GM19023 (cell line): ENCODE results near the gene TSHZ1.

Experiments used
- ATAC-seq: cut with Tn5 transposase; IDR thresholded peaks from one replicate; pipeline ENCODE4 v1.9.1; 2021; ENCODE audit warnings: mild to moderate bottlenecking, moderate library complexity; ENCODE audit not compliant: unreplicated experiment

The TSHZ1 gene

DNA sequence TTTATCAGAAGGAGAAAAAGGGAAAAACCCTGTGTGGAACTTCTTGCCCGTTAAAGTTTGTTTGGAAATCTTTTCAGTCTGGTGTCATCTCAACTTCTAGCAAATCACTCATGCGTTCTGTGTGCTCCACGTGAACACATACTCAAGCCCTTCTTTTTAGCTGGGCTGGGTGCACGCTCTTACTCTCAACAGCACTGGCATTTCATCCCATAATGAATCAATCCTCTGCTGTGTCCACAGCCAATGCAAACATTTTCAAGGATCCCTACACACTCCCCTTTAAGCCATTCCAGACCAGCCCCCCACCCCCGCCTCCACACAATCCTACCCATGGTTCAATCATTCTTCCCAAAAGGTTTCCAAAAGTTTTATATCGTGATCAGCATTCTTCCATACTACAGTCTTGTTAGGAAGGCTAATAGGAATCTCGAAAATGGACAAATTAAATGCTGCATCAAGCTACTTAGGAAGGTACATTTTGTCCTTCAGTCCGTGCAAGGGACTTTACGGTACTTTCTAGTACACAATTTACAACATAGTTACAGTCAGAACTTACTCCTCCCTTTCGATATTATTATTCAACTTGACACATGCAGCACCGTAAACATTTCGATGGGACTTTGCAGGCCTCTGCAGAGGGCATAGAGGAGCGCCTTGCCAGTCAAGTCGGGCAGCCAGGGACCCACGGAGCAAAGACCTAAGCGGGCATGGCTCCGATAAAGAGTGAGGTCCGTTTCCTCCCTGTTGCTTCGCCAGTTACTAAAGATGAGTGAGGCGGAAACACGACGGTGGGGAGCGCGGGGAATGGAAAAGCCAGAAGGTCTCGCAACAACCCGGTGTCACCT lies 3.1 kb upstream of the TSHZ1 start:
- ATAC-seq: no peak

DNA sequence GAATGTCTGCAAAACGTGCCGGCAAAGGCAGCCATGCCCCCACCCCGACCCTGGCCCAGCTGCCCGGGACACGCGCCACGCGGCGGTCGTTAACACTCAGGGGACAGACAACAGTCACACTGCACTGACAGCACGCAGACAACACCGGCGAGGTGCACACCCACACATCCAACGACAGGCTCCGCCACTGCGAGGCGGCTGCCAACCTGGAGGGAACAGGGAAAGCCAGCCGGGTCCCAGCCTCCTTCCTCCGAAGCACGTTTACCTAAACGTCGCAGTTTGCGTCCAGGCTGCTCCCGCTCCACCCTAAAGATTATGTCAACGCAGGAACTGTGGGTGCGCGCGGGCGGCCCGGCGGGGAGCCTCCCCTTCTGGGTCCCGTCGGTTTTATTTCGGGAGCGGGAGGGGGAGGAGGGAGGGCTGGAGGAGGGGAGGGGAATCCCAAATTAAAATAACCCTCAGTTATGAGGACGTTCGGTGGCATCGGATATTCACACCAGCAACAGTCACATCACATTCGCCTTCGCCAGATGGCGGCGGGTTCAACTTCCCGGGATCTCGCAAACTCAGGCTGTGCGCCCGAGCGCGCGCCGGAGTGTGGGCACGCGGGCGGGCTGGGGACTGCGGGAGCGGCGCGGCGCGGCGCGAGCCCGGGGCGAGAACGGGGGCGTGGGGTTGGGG lies 2.3 kb upstream of the TSHZ1 start:
- ATAC-seq: peak; percentile 7

DNA sequence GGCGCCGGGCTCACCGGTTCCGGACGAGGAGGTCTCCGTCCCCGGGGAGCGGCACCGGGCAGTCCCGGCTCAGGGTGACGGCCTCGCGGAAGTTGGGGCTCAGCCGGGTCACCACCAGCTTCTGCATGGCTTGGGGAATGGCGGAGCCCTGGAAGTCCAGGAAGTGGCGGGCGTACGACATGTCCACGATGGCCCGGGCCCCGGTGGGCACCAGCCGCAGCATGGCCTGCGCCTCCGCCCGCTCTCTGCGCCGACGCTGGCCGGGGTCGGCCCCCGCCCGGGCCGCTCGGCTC lies 1.8 kb upstream of the TSHZ1 start:
- ATAC-seq: peak; percentile 22

DNA sequence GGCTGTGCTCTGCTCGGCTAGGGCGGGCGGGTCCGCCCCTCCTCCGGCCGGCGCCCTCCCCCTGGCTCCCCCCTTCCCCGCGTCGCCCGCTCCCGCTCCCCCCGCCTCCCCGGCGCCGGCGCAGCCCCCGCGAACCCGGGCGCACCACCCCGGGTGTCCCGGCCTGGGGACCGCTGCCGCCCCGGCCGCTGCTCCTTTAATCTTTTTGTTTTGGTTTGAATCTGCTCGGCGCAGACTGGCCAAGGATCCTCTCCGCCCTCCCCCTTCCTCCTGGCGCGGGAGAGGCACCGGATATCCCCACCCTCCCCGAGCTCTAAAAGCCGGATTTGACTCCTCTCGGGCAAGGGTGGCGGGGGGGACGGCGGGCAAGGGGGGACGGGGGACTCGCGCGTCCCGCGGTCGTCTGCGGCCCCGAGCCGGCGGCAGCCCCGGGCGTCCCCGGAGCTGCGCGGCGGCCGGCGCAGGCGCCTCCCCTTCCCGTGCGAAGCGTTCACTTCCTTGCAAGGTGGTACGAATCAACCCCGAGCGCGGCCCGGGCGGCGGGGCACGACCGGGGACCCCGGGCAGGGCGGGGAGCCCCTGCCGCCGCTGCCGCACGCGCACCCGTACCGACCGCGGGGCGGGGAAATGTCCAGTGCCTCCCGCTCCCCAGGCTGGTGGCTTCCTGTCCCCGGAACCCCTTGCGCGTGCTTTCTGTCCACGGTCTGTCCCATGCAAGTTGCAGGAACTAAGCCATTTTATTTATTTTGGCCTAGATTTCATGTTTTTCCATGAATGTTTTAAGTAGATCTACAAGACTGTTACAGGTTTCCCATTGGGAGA lies 1.3 kb upstream of the TSHZ1 start, which contains the start of gene PTGR3:
PTGR3 (minus strand) TSS at position 11 of the 822 bp plus-strand sequence. CDS start 81 bp downstream, outside the sequence.
- ATAC-seq: peak; percentile 49

DNA sequence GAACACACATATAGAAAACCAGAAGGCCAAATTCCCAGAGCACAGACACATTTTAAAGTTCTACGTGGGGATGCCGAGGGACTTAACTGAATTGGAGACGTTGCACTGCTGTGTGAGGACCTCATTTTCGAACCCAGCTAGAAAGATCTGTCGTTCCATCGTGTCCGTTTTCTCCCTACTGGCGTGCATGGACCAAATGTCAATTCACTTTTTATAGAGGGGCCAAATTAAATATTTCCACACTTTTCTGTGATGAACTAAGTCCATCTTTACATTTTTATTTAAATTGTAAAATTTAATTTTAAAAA lies 692 bp upstream of the TSHZ1 start:
- no peak for ATAC-seq

DNA sequence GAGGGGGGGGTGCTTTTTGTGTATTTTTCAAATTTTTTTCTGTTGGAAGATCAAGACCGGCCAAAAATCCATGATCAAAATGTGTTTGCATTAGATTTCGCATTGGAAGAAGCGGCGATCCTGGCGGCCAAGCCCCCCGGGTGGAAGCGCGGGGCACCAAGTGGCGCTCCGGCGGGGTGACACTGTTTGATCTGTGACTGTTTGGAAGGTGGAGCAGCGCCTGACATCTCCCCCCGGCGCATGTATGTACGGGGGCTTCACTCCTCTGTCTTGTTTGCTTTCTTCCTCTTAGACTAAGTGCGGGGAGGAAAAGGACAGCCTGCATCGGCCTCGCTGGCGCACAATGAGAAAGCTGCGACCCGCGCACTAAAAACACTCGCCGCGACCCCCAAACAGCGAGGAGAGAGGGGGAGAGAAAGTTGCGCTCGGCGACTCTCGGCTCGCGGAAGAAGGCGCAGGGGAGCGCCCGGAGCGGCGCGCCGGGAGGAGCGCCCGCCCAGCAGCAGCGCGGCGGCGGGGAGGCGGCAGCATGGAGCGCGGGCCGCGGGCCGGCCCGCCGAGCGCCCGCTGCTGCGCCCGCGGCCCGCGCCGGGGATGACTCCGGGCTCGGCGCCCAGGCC lies 515 bp downstream of the TSHZ1 start:
- no peak for ATAC-seq

DNA sequence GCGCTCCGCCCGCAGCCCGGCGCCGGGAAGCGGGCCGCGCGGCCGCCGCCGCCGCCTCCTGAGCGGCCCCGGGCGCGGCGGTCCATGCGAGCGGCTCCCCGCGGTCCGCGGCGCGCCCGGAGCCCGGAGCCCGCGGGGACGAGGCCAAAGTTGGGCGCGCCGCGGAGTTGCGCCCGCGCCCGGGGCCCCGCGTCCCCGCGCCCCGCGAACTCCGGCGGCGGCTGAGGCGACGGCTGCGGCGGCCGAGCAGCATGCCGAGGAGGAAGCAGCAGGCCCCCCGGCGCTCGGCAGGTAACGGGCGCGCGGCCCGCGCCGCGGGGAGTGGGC lies 992 bp downstream of the TSHZ1 start:
- ATAC-seq: no peak

DNA sequence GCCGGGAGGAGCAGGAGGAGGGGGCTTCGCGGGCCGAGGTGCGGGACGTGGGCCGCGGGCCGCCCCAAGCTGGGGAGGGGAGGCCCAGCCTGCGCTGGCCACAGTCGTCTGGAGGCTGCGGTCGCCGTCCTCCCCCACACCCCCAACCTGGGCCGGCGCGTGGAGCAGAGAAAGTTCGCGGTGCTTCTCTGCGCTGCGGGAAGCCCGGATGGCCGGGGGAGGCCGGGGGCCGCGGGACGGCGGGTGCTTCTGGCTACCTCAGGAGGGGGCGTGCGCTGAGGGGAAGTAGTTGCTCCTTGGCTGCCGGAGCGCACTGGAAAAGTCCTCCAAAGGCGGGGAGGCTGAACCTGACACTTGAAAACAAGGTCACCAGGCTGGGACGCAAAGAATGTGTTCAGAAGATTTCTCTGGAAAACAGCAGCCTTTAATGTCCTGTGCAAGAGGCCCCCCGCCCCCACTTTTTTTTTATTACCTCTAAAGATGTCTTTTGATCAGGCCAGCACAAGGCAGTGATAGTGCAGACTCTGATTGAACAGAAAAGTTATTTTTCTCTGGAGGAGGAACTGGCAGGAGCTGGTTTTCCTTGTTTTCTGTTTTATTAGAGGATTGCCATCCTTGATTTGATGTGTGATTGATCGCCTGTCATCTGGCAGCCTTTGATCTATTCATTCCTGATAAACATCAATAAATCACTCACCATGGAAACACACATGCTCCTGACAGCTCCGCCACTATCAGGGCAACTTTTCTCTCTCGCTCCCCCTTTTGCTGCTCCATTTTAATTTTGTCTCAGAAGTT lies 1.6 kb downstream of the TSHZ1 start:
- no peak for ATAC-seq

DNA sequence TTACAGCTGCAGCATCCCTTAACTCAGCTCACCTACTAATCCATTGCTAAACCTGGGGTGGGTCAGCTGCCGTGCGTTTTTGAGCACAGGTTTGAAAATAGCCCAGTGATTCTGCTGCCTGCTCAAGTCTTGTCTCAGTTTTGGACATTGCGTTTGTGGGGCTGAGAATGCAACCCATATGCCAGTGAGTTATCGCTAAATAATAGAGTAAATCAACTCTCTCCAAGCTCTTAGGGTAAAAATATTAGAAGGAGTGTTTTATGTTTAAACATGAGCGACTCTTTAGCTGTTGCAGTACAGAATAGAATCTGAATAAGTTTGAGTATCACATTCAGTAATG lies 2.1 kb downstream of the TSHZ1 start:
- no peak for ATAC-seq

DNA sequence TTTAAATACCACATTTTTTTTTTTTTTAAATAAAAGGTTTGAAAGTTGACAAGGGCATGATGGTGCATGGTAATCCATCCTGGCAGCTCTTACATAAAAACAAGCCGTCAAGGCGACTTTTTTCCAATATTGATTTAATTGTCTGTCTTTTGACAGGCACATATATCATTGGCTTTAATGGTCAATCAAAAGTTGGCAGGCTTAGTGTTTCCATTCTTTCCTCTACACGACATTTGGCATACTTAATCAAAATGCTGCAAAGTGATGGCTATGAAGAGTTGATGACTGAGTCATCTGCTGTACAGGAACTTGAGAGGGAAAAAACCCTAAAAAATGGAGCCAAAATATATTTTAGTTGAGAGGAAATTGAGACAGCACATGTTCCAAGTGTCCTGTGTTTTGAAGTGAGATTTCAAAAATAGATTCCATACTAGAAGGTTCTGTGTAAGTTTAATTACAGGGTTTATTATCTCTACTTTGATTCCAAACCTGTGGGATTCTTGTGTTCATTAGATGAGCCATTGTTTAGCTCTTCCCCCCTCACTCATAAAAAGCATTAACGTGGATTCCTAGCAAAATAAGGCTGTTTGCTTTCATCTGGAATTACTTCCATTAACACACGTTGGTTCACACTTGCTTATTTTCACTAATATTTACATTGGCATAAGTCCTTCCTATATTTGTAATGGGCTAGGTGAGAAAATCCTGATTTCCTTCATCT lies 3.2 kb downstream of the TSHZ1 start:
- no peak for ATAC-seq

DNA sequence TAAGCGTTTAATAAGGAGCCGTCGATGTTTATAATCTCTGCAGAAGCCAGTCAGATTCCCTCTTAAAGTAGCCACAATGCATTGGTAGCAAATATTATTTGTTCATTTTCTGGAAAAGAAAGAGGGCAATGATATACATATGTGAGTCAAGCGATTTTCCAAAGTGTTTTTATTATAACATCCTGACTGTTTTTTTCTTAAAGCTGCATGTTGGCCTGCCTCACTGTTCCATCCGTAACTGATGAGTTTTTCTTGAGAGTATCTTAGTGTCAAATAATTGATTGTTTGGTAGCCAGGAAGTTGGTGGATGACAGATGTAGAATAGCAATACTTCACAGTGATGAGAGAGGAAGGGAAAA lies 3.7 kb downstream of the TSHZ1 start:
- no peak for ATAC-seq

DNA sequence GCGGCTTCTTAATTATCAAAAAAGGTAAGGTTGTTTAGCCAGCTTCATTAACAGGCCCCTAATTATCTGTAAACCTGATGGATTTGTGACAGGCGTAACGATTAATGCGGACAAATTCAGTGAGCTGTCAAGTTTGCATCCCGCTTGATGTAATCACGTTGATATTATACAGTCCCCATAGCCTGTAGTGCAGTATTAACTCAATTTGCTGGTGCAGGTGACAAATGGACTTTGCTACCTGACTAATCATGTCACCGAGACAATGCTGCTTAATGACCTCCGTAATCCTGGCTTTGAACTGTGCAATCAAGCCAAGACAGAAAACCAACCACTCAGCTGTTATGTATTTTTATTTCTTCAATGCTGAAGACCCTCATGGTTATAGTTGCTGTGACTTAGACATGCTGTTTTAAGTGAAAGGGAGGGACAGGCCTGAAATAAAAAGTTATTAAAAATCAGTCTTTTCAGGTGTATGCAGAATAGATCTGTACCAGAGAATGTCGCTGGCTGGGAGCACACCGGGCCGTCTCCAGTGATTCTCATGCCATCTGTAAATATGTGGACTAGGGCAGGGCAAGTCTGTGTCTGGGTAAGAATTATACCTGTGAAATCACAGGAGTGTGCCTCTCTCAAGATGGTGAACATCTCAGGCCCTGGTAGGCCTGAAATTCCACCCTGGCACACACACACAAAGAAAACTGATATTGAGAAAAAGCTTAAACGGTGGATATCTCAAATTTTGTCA lies 4.3 kb downstream of the TSHZ1 start:
- no peak for ATAC-seq

DNA sequence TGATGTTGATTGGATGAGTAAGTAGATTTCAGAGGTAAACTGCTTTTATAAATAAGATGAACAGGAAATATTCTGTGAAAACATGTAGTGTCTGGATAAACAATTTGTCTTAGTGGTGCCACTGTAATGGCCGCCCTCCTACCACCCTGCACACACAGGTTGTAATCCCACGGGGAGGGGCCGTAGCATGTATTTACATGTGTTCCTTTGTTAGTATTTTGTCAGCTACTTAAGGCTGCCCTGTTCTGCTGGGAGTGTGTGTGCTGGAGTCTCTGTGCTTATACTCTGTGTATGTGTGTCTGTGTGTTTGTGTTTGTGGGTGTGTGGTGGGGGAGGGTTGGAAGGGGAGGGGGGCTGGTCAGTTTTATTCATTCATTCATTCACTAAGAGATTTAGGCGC lies 5.1 kb downstream of the TSHZ1 start:
- no peak for ATAC-seq

DNA sequence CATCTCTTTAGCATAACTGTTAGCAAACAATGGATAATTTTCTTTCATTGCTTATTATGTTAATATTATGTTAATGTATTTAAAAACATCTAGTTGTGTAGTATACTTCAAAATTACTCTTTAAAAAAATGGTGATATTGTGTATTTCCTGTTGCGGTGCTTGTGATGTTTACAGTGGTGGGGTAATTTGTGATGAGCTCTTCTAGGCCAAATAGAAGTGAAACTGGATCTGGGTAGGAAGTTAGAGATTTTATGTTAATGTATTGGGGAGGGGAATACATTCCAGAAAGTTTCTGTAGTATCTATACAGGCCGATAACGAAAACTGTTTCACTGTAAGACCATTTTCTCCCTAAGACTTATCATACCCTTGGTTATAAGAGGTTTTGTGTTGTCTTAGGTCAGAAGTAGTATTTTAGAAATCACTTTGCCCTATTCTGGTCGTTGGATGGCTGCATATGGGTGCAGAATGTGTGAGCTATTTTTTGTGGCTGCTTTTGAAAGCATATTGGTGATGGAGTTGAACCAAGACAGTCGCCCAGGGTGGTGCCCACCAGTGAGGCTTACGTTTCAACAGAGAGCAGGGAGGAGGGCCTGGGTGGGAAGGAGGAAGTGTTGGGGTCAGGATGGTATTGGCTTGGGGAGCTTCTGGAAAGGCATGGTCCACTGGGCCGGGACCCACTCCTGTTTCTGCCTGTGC lies 5.8 kb downstream of the TSHZ1 start:
- ATAC-seq: no peak

DNA sequence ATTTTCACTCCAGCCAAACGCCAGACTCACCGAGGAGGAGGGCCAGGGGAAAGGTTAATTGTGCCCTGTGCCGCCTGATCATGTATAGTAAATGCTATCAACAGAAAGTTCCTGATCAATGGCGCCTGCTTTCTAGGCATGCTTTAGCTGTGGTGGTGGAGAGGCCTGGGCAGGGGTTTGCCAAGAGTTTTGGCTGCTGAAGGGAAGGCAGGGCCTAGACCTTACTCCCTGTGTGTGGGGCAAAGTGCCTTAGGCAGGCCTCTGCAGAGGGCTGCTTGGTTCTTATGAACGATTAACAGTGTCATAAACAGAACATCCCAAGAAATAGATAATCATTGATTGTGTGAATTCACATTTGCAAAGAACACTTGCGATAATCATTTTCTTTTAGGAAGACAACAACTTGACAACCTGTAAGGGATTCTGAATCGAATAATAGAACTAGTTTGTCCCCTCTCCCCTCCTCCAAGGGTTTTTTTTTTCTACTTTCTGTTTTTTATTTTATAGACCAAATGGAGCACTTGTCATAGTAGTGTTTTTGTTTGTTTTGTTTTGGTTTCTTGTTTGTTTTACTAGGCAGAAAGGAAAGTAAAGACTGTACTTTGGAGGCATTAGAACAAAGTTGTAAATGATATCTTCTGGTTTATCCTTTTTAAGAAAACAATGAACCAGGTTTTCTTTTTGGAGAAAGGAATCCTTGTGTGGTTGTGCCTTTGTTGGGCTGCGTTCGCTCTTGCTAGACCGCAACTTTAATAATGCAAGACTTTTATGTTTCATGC lies 6.5 kb downstream of the TSHZ1 start:
- no peak for ATAC-seq

DNA sequence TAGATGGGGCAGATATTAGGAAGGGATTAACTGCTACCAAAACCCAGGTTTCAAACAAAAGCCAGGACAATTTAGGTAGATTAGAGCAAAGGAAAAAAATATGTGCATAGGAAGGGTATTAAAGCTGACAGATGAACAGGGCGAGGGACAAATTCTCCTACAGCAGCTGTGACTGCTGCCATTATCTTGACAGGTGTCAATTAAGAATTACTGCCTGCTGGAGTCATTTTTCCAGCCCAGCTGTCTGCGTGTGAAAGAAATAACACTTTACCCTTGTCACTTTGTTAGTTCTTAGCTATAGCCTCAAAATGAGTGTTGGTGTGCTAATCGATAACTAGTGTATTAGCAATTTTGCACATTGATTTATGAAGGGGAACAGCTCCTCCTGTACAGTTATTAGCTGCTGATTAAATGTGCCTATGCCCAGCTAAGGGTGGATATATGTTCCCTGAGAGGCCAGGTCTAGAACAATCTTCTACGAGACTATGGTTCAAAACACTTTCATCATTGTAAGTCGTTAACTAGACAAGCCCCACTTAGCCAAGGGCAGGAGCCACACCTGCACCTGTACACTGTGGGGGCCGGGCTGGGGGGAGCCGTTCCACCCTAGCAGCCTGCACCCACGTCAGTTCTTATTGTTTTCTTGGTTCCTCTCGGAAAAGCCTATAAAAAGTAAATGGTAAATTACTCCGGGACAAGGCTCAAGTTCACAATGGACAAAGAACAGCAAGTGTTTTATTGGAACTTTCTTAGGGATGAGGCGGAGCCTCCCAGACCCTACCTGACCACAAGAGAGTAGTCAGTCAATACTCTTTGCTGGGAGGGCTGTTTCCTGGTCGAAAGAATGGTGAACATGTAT lies 7.7 kb downstream of the TSHZ1 start:
- no peak for ATAC-seq

DNA sequence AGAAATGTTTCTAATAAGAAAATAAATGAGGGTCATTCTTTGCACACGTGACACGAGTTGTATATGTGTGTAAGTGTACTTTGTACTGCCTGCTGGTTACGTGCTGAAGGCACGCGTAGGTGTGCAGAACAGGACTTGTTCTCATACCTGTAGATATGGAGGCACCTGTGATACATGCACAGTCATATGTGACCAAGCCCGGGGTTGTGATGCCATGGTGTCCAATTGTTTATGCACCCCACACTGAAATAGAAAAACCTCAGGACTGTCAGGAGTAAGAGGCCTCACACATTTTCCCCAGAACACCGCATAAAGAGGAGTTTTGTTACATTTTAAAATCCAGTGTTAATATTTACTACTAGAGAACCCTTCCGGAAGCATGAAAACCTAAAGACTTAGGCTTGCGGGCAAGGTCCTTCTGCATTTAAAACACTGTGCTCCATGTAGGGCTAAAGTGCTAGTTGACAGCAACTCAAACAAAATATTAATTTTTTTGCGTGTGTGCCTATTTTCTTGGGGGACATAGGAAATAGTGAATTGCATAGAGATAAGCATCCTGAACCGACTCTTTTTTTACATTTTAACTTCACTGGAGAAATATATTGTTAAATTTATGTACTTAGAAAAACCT lies 9.3 kb downstream of the TSHZ1 start:
- no peak for ATAC-seq
